Endothelial cell of umbilical vein (primary cell): ENCODE measurements around the gene MRPL34. TPM values are rescaled to one million over a fixed set of nuclear protein-coding genes. Genes with fewer than 3 reads are reported as not detected.

Experiments used
- BruUV-seq: library from RNA; stranded (reverse); fragments of 400-500 nt; replicated peaks from 2 replicates; lab custom pipeline; 2021; lab: Mats Ljungman, UMichigan
- CTCF ChIA-PET: fragments of 300-600, 350-600 bp; sonication (Branson Sonifier 250); formaldehyde crosslinking; loops from one replicate; lab custom pipeline; 2021; ENCODE audit warnings: antibody characterized with exemption, inconsistent platforms; lab: Charles Lee
- POLR2A ChIA-PET: fragments of 300-600, 350-600 bp; sonication (Branson Sonifier 250); formaldehyde crosslinking; loops from one replicate; lab custom pipeline; 2021; ENCODE audit warnings: antibody characterized with exemption, inconsistent platforms; lab: Charles Lee
- DNase-seq: peaks from one replicate; pipeline ENCODE4 v3.0.0-alpha.2; 2011; ENCODE audit warnings: low read depth, low spot score
- FAIRE-seq: peaks from 2 replicates; lab custom pipeline; 2011; peaks lifted over from hg19 to GRCh38; lab: Jason Lieb, UNC
- H2AFZ ChIP-seq: 2 replicates; pipeline ENCODE4 v1.6.0; 2012; ENCODE audit warnings: low read depth, low read length, control low read depth, inconsistent platforms
- H3K27ac ChIP-seq: 2 replicates; pipeline ENCODE4 v1.5.1; 2011; ENCODE audit warnings: low read depth, mild to moderate bottlenecking, control low read depth, low read length, moderate library complexity; ENCODE audit not compliant: insufficient read depth
- H3K27me3 ChIP-seq, 2 experiments: 2 replicates each; pipeline versions ENCODE4 v1.6.0 to v1.6.1; 2011; ENCODE audit warnings: low read length in 2 of 2, mixed read lengths in 1 of 2; ENCODE audit not compliant: control insufficient read depth in 2 of 2, insufficient read depth in 2 of 2
- H3K36me3 ChIP-seq, 2 experiments: 2 replicates in 1 of 2; 3 replicates in 1 of 2; pipeline ENCODE4 v1.5.1; 2011; ENCODE audit warnings: low read length in 2 of 2, mild to moderate bottlenecking in 1 of 2, moderate library complexity in 1 of 2; ENCODE audit not compliant: control insufficient read depth in 2 of 2, insufficient read depth in 2 of 2; ENCODE audit errors: extremely low read depth in 1 of 2
- H3K4me1 ChIP-seq: 3 replicates; pipeline ENCODE4 v1.5.1; 2011; ENCODE audit warnings: mild to moderate bottlenecking, low read length; ENCODE audit not compliant: control insufficient read depth, insufficient read depth; ENCODE audit errors: extremely low read depth
- H3K4me2 ChIP-seq: 2 replicates; pipeline ENCODE4 v1.6.1; 2011; ENCODE audit warnings: low read length, control low read depth, mixed read lengths; ENCODE audit not compliant: insufficient read depth
- H3K4me3 ChIP-seq, 3 experiments: fragments of 200-600 bp in 1 of 3; sonication (generic), shearing (Covaris generic) in 1 of 3; replicated peaks in 1 of 3; 2 replicates each; pipeline ENCODE4 v1.5.1; 2011 to 2016; ENCODE audit warnings: control low read depth in 3 of 3, low read length in 3 of 3, mild to moderate bottlenecking in 2 of 3, inconsistent platforms in 1 of 3, low read depth in 1 of 3, moderate library complexity in 1 of 3; ENCODE audit not compliant: insufficient read depth in 1 of 3
- H3K79me2 ChIP-seq: 2 replicates; pipeline ENCODE4 v1.6.0; 2012; ENCODE audit warnings: low read length, inconsistent platforms; ENCODE audit not compliant: control insufficient read depth, insufficient read depth
- H3K9ac ChIP-seq: replicated peaks from 2 replicates; pipeline ENCODE3; 2011; ENCODE audit warnings: low read length, control low read depth; ENCODE audit not compliant: insufficient read depth; ENCODE audit errors: extremely low read depth
- H3K9me1 ChIP-seq: replicated peaks from 3 replicates; pipeline ENCODE4 v1.6.0; 2011; ENCODE audit warnings: mild to moderate bottlenecking, low read length; ENCODE audit not compliant: control insufficient read depth, insufficient read depth; ENCODE audit errors: extremely low read depth
- H3K9me3 ChIP-seq: replicated peaks from 2 replicates; pipeline ENCODE4 v1.5.1; 2012; ENCODE audit warnings: low read length, inconsistent platforms; ENCODE audit not compliant: control insufficient read depth, insufficient read depth
- H4K20me1 ChIP-seq: replicated peaks from 2 replicates; pipeline ENCODE3; 2011; ENCODE audit warnings: mild to moderate bottlenecking, low read length; ENCODE audit not compliant: control insufficient read depth, insufficient read depth; ENCODE audit errors: extremely low read depth
- EZH2 ChIP-seq: IDR thresholded peaks from 2 replicates; pipeline ENCODE4 v1.6.1; 2012; ENCODE audit warnings: borderline replicate concordance, low read depth, mild to moderate bottlenecking, moderate library complexity, low read length, inconsistent platforms; ENCODE audit not compliant: severe bottlenecking
- FOS ChIP-seq: IDR thresholded peaks from 2 replicates; pipeline ENCODE4 v1.6.1; 2011; ENCODE audit warnings: mild to moderate bottlenecking, low read length, moderate library complexity, borderline replicate concordance; ENCODE audit not compliant: insufficient read depth
- GATA2 ChIP-seq: IDR thresholded peaks from 2 replicates; pipeline ENCODE4 v1.7.0; 2011; ENCODE audit warnings: low read depth, mild to moderate bottlenecking, moderate library complexity, mixed read lengths, low read length; ENCODE audit not compliant: insufficient read length, insufficient read depth
- JUN ChIP-seq: IDR thresholded peaks from 2 replicates; pipeline ENCODE4 v1.6.1; 2011; ENCODE audit warnings: borderline replicate concordance, low read depth; ENCODE audit not compliant: insufficient read length, insufficient read depth
- MAX ChIP-seq: IDR thresholded peaks from 2 replicates; pipeline ENCODE4 v1.6.1; 2011; ENCODE audit not compliant: insufficient read depth, insufficient read length
- MYC ChIP-seq: IDR thresholded peaks from one replicate; pipeline ENCODE4 v1.6.1; 2011; ENCODE audit warnings: mild to moderate bottlenecking, low read depth, low read length
- POLR2A ChIP-seq: IDR thresholded peaks from 2 replicates; pipeline ENCODE4 v1.6.1; 2012; ENCODE audit warnings: low read depth, mild to moderate bottlenecking, control low read depth, low read length
- POLR2AphosphoS5 ChIP-seq: IDR thresholded peaks from 2 replicates; pipeline ENCODE4 v1.6.1; 2012; ENCODE audit warnings: low read depth, mild to moderate bottlenecking, control low read depth, low read length, moderate library complexity; ENCODE audit not compliant: insufficient read depth
- dilution Hi-C: fragments of 300-500 bp; cut with MboI; formaldehyde crosslinking; loops from one replicate; pipeline ENCODE4 v1.15.0; 2019; ENCODE audit warnings: low sequenced_read_pairs; ENCODE audit not compliant: extremely low pct_ligation_motif_present
- intact Hi-C: fragments of 100-400 bp; cut with micrococcal nuclease; formaldehyde crosslinking; loops from one replicate; pipeline ENCODE4 v1.10.0; 2022
- polyA plus RNA-seq, 4 experiments: library from polyadenylated mRNA; depleted of rRNA in 3 of 4; stranded (reverse) in 3 of 4; unstranded in 1 of 4; fragments of >200 nt; gene quantifications; 2 replicates each; pipeline versions ENCODE4 v1.2.1 to v1.2.3, GENCODE V29; 2011 to 2012; ENCODE audit warnings: missing spikeins in 1 of 4
- total RNA-seq: library from RNA; stranded (reverse); gene quantifications from 2 replicates; pipeline ENCODE4 v1.2.3, GENCODE V29; 2021
- TF ChIP-seq, protein P1 (sequence below), 2 donors: IDR thresholded peaks; 1 replicate in 1 of 2; 2 replicates in 1 of 2; pipeline ENCODE4 v1.5.1; 2011; ENCODE audit warnings: low read length in 2 of 2, mild to moderate bottlenecking in 2 of 2, moderate library complexity in 2 of 2, control low read depth in 1 of 2, inconsistent platforms in 1 of 2, low read depth in 1 of 2; ENCODE audit not compliant: insufficient read depth in 1 of 2; ENCODE audit errors: extremely low read depth in 1 of 2

Gene MRPL34
- total and polyA plus RNA-seq, 2 donors (not counting 3 experiments of a cell fraction or from before 2014, with no cell fraction given): 45.5 to 55.7 TPM

DNA sequence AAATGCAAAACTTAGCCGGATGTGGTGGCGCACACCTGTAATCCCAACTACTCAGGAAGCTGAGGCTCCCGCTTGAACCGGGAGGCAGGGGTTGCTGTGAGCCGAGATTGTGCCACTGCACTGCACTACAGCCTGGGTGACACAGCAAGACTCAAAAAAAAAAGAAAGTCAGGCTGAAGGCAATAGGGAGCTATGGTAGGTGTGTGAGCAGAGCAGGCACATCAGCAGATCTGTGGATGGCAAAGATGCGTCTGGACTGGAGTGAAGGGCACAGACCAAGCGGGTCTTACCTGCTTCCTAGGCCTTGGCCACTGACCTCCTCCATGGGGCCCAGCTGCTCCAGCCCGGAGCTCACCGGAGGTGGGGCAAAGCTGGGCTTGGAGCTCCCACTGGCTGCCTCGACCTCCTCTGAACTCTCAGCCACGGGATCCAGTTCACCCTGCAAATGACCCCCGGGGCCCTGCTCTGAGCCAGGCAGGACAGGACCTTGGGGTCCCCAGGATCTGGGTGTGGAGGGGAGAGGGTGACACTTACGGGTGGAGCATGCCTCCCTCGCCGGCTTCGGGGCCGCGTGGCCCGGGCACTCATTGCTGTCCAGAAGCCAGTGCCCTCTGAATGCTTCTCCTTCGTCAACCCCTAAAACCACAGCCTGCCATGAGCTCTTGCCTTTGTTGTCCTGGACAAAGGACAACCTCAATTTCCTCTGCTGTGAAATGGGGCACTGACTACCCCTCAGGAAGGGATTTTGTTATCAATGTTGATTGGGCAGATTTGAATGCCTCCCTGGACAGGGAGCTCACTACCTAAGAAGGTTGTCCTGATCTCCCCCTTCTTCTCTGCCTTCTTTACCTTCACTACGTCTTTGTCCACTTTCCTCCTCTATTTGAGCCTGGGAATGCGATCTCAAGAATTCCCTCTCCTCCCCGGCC, 41.7 kb upstream of the MRPL34 start:
- BruUV-seq: TSS peak; percentile 41
- CTCF ChIA-PET: interaction anchor here (0.6 to 2.2 kb wide), 6 partner anchors 8 to 42 kb away, joined by 3 to 11 read pairs (median 4); no protein-coding TSS in a partner anchor
- peak overlapping the region in 2 of 3 experiments; percentile 3 to 9 for H3K4me3 ChIP-seq
- POLR2A ChIA-PET: interaction anchor here (1.0 to 1.1 kb wide), 2 partner anchors 15 to 196 kb away, joined by 3 to 7 read pairs; no protein-coding TSS in a partner anchor
- H3K27ac ChIP-seq: peak overlapping the region; percentile 46
- peaks cover 13% of the 10 kb centered on the region for H3K79me2 ChIP-seq
- H3K9me1 ChIP-seq: no peaks in the 10 kb centered on the region
- H3K9me3 ChIP-seq: no peaks in the 10 kb centered on the region
- H2AFZ ChIP-seq: peak overlapping the region; percentile 83
- H4K20me1 ChIP-seq: no peaks in the 10 kb centered on the region
- intact Hi-C loops: no loop called here
- H3K4me2 ChIP-seq: peak overlapping the region; percentile 69
- FAIRE-seq (no peak), DNase-seq (no peak)
- no peak for TF ChIP-seq EZH2
- TF ChIP-seq POLR2A: no peak
- no peak for TF ChIP-seq MYC
- no peak for TF ChIP-seq POLR2AphosphoS5
- TF ChIP-seq, protein P1, sequence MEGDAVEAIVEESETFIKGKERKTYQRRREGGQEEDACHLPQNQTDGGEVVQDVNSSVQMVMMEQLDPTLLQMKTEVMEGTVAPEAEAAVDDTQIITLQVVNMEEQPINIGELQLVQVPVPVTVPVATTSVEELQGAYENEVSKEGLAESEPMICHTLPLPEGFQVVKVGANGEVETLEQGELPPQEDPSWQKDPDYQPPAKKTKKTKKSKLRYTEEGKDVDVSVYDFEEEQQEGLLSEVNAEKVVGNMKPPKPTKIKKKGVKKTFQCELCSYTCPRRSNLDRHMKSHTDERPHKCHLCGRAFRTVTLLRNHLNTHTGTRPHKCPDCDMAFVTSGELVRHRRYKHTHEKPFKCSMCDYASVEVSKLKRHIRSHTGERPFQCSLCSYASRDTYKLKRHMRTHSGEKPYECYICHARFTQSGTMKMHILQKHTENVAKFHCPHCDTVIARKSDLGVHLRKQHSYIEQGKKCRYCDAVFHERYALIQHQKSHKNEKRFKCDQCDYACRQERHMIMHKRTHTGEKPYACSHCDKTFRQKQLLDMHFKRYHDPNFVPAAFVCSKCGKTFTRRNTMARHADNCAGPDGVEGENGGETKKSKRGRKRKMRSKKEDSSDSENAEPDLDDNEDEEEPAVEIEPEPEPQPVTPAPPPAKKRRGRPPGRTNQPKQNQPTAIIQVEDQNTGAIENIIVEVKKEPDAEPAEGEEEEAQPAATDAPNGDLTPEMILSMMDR (IDR thresholded peaks at IDR 0.05; ENCODE audit: extremely low read depth in 1 of 2, insufficient read depth in 1 of 2, low read depth in 1 of 2, low read length in 2 of 2): no peak
- no peak for TF ChIP-seq MAX
- TF ChIP-seq JUN: no peak
- TF ChIP-seq FOS: no peak
- TF ChIP-seq GATA2: no peak
- peak overlapping the region; percentile 54 for H3K9ac ChIP-seq
- H3K36me3 ChIP-seq: peaks cover 0 to 8% of the 10 kb centered on the region in 2 experiments
- dilution Hi-C loops: no loop called here
- no peaks in the 10 kb centered on the region for H3K27me3 ChIP-seq
- peaks cover 18% of the 10 kb centered on the region for H3K4me1 ChIP-seq
